Epithelial cell of esophagus (primary cell): ENCODE measurements around the gene PODXL.
A peak's percentile ranks its signal among the peaks of the same experiment; 100 is the strongest.

Source experiments
- DNase-seq: peaks from one replicate; pipeline ENCODE4 v3.0.0; 2010; ENCODE audit warnings: low read depth
- H3K4me3 ChIP-seq: 2 replicates; pipeline ENCODE4 v1.5.1; 2011; ENCODE audit warnings: mild to moderate bottlenecking, low read length, control low read depth
- CTCF ChIP-seq: IDR thresholded peaks from 2 replicates; pipeline ENCODE4 v1.5.1; 2011; ENCODE audit warnings: low read depth, mild to moderate bottlenecking, low read length, control low read depth, inconsistent platforms; ENCODE audit not compliant: insufficient read depth; ENCODE audit errors: missing control alignments

PODXL gene

DNA sequence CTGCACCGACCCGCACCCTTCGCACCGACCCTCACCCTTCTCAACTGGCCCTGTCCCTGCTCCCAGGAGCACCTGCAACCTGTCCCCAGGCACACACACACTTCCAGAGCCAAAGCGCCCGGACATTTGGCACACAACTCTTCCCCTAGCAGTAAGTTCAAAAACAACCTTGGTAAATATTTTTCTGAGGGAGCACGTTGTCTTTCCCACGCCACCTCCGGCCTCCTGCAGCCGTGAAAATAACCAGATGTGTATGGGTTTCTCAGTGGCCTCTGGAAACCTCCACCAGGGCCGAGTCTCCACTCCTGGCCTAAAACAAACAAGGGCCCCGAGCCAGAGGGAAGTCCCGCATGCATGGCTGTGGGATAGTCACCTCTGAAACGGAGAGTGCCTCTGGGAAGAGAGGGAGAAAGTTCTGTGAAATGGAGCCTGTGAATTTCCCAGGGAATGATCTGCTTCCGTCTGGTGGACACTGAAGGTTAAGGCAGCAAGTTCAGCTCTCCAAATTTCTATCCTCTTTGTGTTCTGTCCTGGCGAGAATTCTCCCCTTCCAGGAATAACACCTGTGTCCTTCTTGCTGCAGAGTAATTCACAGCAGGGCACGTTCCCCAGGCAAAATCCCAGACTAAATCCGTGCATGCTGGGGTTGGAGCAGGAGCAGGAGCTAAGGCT lies 15.8 kb downstream of the PODXL start:
- TF ChIP-seq CTCF, result no peak
- DNase-seq, result no peak
- H3K4me3 ChIP-seq, result no peak overlapping the region

DNA sequence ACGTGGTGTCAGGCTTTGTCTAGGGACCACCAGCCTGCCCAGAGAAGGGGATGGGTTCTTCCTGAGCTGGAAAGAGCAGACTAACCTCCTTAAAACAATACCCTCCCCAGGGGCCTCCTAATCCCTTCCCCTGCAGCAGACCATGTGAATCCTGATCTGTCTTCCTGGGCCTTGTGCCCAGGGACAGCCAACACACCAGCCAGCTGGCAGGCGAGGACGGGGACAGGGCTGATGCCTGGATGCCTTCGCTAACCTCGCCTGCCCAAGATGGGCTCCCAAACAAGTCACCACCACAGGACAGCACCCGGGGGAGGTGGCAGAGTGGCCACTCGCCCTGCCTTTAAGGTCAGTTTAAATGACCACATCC lies 17.6 kb downstream of the PODXL start:
- DNase-seq, result no peak
- TF ChIP-seq CTCF, result no peak
- H3K4me3 ChIP-seq, result no peak overlapping the region

DNA sequence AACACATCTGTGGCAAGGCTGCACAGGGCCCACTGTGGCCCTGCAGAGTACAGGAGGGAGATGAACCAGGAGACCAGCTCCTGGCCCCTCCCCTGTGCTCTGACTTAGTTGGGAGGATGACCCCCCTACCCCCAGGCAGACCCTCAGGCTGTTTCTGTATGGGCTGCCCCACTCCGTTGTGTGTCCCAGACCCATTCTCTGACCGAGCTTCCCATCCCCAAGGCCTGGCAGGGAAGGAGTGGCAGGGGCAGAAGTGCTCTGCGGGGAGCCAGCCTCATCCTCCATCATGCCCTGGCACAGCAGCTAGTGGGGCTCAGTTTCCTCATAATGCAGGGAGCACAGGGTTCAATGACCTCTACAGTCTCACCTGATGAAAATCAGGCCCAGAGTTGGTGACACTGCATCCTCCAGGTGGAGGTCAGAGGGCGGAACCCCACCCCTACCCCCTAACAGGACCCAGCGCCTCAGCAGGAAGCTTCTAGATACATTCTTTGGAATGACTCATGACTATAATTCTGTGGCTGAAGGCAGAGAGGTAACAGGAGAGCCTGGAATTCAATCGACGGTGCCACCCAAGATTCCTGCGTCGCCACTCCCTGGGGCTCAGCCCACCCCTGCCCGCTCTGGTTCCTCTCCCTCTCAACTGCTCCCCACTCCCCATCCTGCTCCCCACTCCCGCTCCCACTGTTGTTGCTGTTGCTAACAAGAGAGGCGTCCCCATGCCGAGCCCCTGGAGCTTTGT lies 18.2 kb downstream of the PODXL start:
- peak; percentile 57 for DNase-seq
- TF ChIP-seq CTCF, result no peak
- no peak overlapping the region for H3K4me3 ChIP-seq

GRCh38 chr7:131537571-131537978 lies 18.9 kb downstream of the PODXL start:
- DNase-seq, result no peak
- no peak overlapping the region for H3K4me3 ChIP-seq
- TF ChIP-seq CTCF, result no peak

- no peak overlapping the region for H3K4me3 ChIP-seq
- TF ChIP-seq CTCF, result no peak
- no peak for DNase-seq
Observed at GRCh38 chr7:131536361-131536849, 20.0 kb downstream of the PODXL start.

DNA sequence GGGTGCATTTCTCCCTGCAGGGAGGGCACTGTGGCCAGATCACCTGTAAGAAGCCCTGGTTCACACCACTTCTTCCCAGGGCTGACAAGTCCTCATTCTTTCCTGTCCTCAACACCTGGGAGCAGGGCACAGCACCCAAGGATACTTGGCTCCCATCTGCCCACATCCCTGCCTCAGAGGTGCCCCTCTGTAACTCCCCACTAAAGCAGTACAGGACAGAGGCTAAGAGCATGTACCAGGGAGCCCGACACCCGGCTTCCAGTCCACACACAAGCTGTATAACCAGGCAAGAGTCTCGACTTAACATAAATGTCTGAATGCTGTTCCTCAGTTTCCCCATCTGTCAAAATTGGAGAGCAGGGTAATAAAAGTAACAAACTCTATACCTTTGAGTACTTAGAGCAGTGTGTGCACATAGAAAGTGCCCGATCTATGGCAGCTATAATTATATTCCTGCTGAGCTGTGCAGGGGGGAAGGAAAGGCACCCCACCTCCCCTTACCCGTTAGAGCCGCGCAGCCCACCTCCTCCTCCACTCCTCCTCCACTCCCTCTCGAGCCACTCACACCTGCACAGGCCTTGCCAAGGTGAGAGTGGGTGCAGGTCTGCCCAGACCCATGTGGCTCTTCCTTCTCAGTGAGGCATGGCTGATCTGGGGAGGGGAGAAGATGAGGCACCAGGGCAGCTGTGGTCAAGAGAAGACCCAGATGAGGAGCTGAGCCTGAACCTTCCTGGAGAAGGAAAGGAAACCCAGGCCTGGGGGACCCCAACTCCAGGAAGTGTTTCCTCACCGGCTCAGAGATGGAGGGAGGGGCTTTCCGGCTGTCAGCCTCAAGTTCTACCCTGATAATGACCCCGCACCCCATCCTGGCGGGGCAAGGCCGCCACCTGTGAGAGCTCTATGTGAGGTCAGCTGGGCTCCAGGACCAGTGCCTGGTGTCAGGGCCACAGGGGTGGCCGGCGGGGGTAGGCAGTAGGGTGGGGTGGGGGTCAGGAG lies 22.6 kb downstream of the PODXL start:
- no peak for TF ChIP-seq CTCF

More for the DNA sequence above, 22.6 kb downstream of the PODXL start:
- H3K4me3 ChIP-seq, result no peak overlapping the region
- DNase-seq, result no peak
